ENCODE measurements around the gene VPS33A. TPM values are rescaled to one million over a fixed set of nuclear protein-coding genes. Genes with fewer than 3 reads are reported as not detected.
A peak's percentile ranks its signal among the peaks of the same experiment; 100 is the strongest.

The VPS33A gene
- total RNA-seq, 1 experiment from 2014 or later = 18.9 TPM

- H3K27me3 Mint-ChIP-seq (ENCODE audit: unreplicated experiment) = peaks cover 56% of the 10 kb centered on the region
- no TSS peak for BruUV-seq (replicated peaks)
- CTCF ChIA-PET = interaction anchor here (0.7 kb wide), 1 partner anchor 928 kb away, joined by 3 read pairs; no protein-coding TSS in a partner anchor
- H3K27ac Mint-ChIP-seq (ENCODE audit: unreplicated experiment) = no peak overlapping the region
- H3K4me3 Mint-ChIP-seq (ENCODE audit: low read depth, unreplicated experiment) = no peak overlapping the region
- peaks cover 8% of the 10 kb centered on the region for H3K4me1 Mint-ChIP-seq (ENCODE audit: low read depth, unreplicated experiment)
- intact Hi-C loops (cut with micrococcal nuclease; ENCODE audit: unreplicated experiment) = loop anchor here (10.0 kb wide), 1 partner anchor 281 kb away; the partner anchor contains the start of gene CFAP251
- DNase-seq = no peak
- TF ChIP-seq, protein P1, sequence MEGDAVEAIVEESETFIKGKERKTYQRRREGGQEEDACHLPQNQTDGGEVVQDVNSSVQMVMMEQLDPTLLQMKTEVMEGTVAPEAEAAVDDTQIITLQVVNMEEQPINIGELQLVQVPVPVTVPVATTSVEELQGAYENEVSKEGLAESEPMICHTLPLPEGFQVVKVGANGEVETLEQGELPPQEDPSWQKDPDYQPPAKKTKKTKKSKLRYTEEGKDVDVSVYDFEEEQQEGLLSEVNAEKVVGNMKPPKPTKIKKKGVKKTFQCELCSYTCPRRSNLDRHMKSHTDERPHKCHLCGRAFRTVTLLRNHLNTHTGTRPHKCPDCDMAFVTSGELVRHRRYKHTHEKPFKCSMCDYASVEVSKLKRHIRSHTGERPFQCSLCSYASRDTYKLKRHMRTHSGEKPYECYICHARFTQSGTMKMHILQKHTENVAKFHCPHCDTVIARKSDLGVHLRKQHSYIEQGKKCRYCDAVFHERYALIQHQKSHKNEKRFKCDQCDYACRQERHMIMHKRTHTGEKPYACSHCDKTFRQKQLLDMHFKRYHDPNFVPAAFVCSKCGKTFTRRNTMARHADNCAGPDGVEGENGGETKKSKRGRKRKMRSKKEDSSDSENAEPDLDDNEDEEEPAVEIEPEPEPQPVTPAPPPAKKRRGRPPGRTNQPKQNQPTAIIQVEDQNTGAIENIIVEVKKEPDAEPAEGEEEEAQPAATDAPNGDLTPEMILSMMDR (IDR thresholded peaks at IDR 0.05; ENCODE audit: unreplicated experiment) = no peak
- peaks cover 6% of the 10 kb centered on the region for H3K9me3 Mint-ChIP-seq (ENCODE audit: low read depth, unreplicated experiment)
- H3K36me3 Mint-ChIP-seq (ENCODE audit: insufficient read depth, unreplicated experiment) = peaks cover 12% of the 10 kb centered on the region
These were observed 70.9 kb downstream of the VPS33A start for GRCh38 chr12:122195405-122195804.

DNA sequence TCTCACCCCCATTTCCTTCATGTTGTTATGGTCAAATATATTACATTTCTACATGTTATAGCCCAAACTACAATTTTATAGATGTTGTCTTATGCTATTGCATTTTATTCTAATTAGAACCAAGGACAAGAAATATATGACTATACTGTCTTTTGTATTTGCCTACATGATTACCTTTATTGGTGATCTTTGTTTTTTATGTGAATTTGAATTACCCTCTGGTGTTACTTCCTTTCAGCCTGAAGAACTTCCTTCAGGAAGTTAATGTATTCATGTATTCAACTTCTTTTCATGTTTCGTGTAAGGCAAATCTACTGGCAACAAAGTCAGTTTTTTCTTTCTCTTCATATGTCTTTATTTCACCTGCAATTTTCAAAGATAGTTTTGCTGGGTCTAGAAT is 71.5 kb downstream of the VPS33A start:
- intact Hi-C loops (cut with micrococcal nuclease; ENCODE audit: unreplicated experiment) = loop anchor here (10.0 kb wide), 1 partner anchor 280 kb away; the partner anchor contains the start of gene CFAP251
- no TSS peak for BruUV-seq (replicated peaks)
- Mint-ChIP-seq H3K27me3 (ENCODE audit: unreplicated experiment) (peaks cover 56% of the 10 kb centered on the region), H3K4me1 (ENCODE audit: low read depth, unreplicated experiment) (peaks cover 8% of the 10 kb centered on the region), H3K36me3 (ENCODE audit: insufficient read depth, unreplicated experiment) (peaks cover 7% of the 10 kb centered on the region), H3K27ac (ENCODE audit: unreplicated experiment) (no peak overlapping the region), H3K9me3 (ENCODE audit: low read depth, unreplicated experiment) (peaks cover 6% of the 10 kb centered on the region), H3K4me3 (ENCODE audit: low read depth, unreplicated experiment) (no peak overlapping the region)
- CTCF ChIA-PET = interaction anchor here (0.7 kb wide), 1 partner anchor 929 kb away, joined by 3 read pairs; no protein-coding TSS in a partner anchor
- no peak for DNase-seq
- TF ChIP-seq, protein P1 (IDR thresholded peaks at IDR 0.05; ENCODE audit: unreplicated experiment) = no peak

GRCh38 chr12:122192441-122192840 is 73.9 kb downstream of the VPS33A start:
- H3K36me3 Mint-ChIP-seq (ENCODE audit: insufficient read depth, unreplicated experiment) = peaks cover 7% of the 10 kb centered on the region
- CTCF ChIA-PET = no interaction called here
- H3K4me1 Mint-ChIP-seq (ENCODE audit: low read depth, unreplicated experiment) = peaks cover 3% of the 10 kb centered on the region
- intact Hi-C loops (cut with micrococcal nuclease; ENCODE audit: unreplicated experiment) = loop anchor here (10.0 kb wide), 1 partner anchor 278 kb away; the partner anchor contains the start of gene CFAP251
- TF ChIP-seq, protein P1 (IDR thresholded peaks at IDR 0.05; ENCODE audit: unreplicated experiment) = no peak
- BruUV-seq (replicated peaks) = no TSS peak
- peaks cover 41% of the 10 kb centered on the region for H3K27me3 Mint-ChIP-seq (ENCODE audit: unreplicated experiment)
- no peak for DNase-seq
- peaks cover 6% of the 10 kb centered on the region for H3K9me3 Mint-ChIP-seq (ENCODE audit: low read depth, unreplicated experiment)
- no peak overlapping the region for H3K27ac Mint-ChIP-seq (ENCODE audit: unreplicated experiment)
- no peak overlapping the region for H3K4me3 Mint-ChIP-seq (ENCODE audit: low read depth, unreplicated experiment)

DNA sequence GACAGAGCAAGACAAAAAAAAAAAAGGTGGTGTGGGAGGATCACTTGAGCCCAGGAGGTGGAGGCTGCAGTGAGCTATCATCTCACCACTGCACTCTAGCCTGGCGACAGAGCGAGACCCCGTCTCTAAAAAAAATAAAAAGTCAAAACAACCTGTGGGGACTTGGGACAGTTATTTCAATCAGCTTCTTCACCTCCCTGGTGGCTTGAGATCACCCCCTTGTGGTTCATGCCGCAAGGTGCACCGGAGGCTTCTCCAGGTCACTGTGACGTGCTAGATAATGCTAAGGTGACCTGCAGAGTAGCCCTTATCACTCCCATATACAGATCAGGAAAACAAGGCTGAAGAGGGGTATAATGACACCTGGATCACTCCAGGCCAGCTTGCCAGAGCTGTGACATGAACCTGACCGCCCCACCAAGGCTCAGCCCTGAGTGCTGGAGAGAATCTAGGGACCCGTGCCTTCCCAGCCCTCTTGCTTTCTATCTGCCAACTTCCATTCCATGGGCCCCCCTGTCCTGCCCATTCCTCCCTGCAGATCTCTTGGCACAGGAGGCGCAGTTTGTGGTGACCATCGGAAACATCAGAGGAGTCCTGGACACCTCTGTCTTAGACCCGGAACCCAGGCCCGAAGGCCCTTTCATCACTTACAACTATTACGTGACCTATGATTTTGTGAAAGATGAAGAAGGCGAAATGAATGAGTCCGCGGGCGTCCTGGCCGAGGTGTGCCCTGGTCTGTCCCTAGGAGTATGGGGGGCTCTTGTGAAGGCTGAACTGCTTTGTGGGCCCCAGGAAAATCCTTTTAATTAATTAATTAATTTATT is 75.2 kb downstream of the VPS33A start:
- Mint-ChIP-seq H3K4me3 (ENCODE audit: low read depth, unreplicated experiment) (no peak overlapping the region), H3K36me3 (ENCODE audit: insufficient read depth, unreplicated experiment) (peaks cover 7% of the 10 kb centered on the region), H3K4me1 (ENCODE audit: low read depth, unreplicated experiment) (no peaks in the 10 kb centered on the region), H3K27ac (ENCODE audit: unreplicated experiment) (no peak overlapping the region), H3K9me3 (ENCODE audit: low read depth, unreplicated experiment) (peaks cover 6% of the 10 kb centered on the region), H3K27me3 (ENCODE audit: unreplicated experiment) (peaks cover 27% of the 10 kb centered on the region)
- no TSS peak for BruUV-seq (replicated peaks)
- peak; percentile 86 for DNase-seq
- CTCF ChIA-PET = interaction anchor here (0.5 to 1.7 kb wide), 9 partner anchors 16 to 274 kb away, joined by 3 to 12 read pairs (median 3); no protein-coding TSS in a partner anchor
- TF ChIP-seq, protein P1 (IDR thresholded peaks at IDR 0.05; ENCODE audit: unreplicated experiment) = peak; percentile 84
- intact Hi-C loops (cut with micrococcal nuclease; ENCODE audit: unreplicated experiment) = loop anchor here (1.0 to 10.0 kb wide), 3 partner anchors 60 to 276 kb away; partner anchors contain the start of gene CFAP251

Measured in Calu3 (cell line).